Spleen (tissue), 7 donors: Measurements from ENCODE around the gene PHACTR1.

Source experiments
- POLR2A ChIP-seq, 3 donors: fragments of 450-650 bp; IDR thresholded peaks; one replicate each; pipeline ENCODE4 v1.5.1; 2017; ENCODE audit warnings: antibody characterized with exemption in 3 of 3, mild to moderate bottlenecking in 1 of 3
- POLR2AphosphoS5 ChIP-seq, 3 donors: sonication (generic); formaldehyde crosslinking; IDR thresholded peaks; one replicate each; pipeline ENCODE4 v1.5.1; 2017; ENCODE audit warnings: antibody characterized with exemption in 3 of 3
- TF ChIP-seq, protein P1 (sequence below), 11 experiments: fragments of 200-600 bp in 7 of 11; fragments of 450-650 bp in 4 of 11; sonication (generic) in 4 of 11; IDR thresholded peaks in 8 of 11; conservative IDR thresholded peaks in 3 of 11; 1 replicate in 7 of 11; 2 replicates in 4 of 11; pipeline versions ENCODE4 v1.4.0 to v1.8.0; 2016 to 2021; ENCODE audit warnings: antibody characterized with exemption in 11 of 11, inconsistent platforms in 4 of 11, mild to moderate bottlenecking in 1 of 11
- donor health status: DM: no; HTN: no; CAD: no; lungs with moderate emphysema.
- donor health status: DM: no; HTN: no; CAD: no.
- donor health status: DM: no; HTN: no; CAD: no.

DNA sequence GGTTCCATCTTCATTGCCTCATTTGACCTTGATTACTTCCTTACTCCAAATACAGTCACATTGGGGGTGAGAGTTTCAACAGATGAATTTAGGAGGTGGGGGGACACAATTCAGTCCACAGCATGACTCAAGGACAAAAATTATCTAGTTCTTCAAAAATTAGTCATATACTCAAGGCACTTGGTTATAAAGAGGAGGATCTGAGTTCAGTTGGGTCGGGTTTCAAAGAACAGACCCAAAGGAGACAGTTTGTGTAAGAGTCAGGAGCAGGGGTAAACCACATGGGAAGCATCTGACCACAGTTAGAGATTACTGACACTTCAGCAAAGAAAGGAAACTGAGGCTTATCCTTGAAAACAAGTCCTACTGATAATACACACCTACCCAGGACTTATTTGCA, 473.8 kb downstream of the PHACTR1 start:
- TF ChIP-seq, protein P1, sequence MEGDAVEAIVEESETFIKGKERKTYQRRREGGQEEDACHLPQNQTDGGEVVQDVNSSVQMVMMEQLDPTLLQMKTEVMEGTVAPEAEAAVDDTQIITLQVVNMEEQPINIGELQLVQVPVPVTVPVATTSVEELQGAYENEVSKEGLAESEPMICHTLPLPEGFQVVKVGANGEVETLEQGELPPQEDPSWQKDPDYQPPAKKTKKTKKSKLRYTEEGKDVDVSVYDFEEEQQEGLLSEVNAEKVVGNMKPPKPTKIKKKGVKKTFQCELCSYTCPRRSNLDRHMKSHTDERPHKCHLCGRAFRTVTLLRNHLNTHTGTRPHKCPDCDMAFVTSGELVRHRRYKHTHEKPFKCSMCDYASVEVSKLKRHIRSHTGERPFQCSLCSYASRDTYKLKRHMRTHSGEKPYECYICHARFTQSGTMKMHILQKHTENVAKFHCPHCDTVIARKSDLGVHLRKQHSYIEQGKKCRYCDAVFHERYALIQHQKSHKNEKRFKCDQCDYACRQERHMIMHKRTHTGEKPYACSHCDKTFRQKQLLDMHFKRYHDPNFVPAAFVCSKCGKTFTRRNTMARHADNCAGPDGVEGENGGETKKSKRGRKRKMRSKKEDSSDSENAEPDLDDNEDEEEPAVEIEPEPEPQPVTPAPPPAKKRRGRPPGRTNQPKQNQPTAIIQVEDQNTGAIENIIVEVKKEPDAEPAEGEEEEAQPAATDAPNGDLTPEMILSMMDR (IDR thresholded peaks at IDR 0.05 in 8 of 11, conservative IDR thresholded peaks at IDR 0.05 in 3 of 11): no peak
- TF ChIP-seq POLR2AphosphoS5 (IDR thresholded peaks at IDR 0.05): no peak
- TF ChIP-seq POLR2A (IDR thresholded peaks at IDR 0.05): no peak
